GM10266 (cell line): ENCODE data around the gene PPP1R16B.

Experiments used
- DNase-seq: peaks from one replicate; pipeline ENCODE4 v3.0.0; 2012; ENCODE audit errors: extremely low spot score
- TF ChIP-seq, protein P1 (sequence below): IDR thresholded peaks from 2 replicates; pipeline ENCODE4 v1.5.1; 2012; ENCODE audit warnings: mild to moderate bottlenecking, low read depth; ENCODE audit not compliant: control insufficient read depth, insufficient read depth; ENCODE audit errors: missing control alignments

PPP1R16B gene

DNA sequence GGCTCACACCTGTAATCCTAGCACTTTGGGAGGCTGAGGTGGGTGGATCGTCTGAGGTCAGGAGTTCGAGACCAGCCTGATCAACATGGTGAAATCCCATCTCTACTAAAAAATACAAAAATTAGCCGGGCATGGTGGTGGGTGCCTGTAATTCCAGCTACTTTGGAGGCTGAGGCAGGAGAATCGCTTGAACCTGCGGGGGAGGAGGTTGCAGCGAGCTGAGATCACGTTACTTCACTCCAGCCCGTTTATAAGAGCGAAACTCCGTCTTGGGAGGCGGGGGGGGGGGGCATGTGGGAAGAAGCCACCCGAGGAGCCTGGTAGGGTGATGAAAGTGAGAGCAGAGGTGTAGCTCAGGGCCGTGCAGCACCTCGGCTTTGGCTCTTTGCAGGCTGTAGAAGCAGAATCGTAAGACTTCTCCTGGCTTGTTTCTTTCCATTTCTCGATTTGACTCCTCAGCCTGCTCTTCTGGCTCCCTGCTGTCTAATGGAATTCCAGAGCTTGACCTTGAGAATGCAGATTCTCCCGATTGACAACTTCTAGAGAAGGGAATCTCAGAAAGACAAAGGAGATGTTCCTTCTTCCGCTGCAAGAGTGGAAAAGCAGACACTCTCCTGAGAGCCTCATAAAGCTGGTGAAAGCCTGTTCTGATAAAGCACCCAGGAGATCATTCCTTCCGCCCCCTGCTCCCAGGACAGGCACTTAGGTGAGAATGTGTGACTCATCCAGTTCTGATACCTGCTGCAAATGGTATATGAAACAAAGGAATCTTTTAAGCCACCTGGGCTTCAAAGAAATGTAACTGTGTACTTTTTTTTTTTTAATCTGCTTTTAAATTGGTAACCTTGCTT is 26.0 kb upstream of the PPP1R16B start:
- DNase-seq: no peak
- TF ChIP-seq, protein P1, sequence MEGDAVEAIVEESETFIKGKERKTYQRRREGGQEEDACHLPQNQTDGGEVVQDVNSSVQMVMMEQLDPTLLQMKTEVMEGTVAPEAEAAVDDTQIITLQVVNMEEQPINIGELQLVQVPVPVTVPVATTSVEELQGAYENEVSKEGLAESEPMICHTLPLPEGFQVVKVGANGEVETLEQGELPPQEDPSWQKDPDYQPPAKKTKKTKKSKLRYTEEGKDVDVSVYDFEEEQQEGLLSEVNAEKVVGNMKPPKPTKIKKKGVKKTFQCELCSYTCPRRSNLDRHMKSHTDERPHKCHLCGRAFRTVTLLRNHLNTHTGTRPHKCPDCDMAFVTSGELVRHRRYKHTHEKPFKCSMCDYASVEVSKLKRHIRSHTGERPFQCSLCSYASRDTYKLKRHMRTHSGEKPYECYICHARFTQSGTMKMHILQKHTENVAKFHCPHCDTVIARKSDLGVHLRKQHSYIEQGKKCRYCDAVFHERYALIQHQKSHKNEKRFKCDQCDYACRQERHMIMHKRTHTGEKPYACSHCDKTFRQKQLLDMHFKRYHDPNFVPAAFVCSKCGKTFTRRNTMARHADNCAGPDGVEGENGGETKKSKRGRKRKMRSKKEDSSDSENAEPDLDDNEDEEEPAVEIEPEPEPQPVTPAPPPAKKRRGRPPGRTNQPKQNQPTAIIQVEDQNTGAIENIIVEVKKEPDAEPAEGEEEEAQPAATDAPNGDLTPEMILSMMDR: no peak

DNA sequence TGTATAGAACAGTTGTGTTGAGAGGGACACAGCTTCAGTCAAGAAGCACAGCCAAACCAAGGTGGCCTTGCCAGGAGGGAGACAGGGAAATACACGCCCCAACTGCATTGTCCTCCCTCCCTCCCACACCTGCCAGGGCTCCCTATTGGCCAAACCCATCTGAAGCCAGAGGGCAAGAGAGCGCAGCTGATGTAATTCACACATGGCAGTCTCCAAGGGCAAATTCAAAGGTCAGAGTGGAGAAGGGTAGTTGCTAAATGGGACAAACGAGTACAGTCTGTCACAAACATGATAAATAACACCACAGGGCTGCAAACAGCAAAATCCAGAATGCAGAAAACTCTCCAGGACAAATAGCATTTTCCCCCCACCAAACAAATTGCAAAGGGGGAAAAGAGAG is 23.2 kb upstream of the PPP1R16B start:
- no peak for DNase-seq

DNA sequence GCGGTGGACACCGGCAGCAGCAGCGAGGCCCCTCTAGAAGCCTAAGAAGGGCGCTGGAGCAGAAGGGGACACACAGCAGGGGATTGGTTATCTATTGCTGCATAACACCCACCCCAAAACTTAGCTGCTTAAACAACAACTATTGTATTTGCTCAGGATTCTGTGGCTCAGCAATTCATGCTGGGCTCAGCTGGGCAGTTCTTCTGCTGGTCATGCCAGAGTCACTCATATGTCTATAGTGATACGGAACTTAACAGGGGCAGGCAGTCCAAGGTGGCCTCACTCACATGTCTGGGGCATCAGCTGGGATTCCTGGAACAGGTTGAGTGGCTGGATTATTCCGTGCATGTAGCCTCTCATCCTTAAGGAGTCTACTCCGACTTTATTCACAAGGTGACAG is 17.6 kb upstream of the PPP1R16B start:
- TF ChIP-seq, protein P1: no peak

More for the DNA sequence above, 23.2 kb upstream of the PPP1R16B start:
- TF ChIP-seq, protein P1: no peak

DNA sequence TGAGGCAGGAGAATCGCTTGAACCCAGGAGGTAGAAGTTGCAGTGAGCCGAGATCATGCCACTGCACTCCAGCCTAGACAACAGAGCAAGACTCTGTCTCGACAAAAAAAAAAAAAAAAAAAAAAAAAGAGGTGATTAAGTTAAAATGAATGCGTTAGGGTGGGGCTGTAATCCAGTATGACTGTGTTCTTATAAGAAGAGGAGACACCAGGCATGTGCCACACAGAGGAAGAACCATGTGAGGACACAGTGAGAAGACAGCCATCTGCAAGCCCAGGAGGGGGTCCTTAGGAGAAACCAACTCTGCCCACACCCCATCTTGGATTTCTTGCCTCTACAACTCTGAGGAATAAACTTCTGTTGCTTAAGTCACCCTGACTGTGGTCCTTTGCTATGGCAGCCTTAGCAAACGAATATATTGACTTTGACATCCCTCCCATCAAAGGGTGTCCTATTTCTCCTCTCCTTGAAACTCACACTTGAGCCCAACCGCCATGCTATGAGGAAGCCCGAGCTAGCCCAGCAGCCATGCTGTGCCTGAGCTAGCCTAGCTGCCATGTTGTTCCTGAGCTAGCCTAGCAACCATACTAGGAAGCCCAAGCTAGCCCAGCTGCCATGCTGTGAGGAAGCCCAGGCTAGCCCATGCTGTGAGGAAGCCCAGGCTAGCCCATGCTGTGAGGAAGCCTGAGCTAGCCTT is 15.8 kb upstream of the PPP1R16B start:
- TF ChIP-seq, protein P1: no peak

More for the DNA sequence above, 17.6 kb upstream of the PPP1R16B start:
- DNase-seq: no peak

DNA sequence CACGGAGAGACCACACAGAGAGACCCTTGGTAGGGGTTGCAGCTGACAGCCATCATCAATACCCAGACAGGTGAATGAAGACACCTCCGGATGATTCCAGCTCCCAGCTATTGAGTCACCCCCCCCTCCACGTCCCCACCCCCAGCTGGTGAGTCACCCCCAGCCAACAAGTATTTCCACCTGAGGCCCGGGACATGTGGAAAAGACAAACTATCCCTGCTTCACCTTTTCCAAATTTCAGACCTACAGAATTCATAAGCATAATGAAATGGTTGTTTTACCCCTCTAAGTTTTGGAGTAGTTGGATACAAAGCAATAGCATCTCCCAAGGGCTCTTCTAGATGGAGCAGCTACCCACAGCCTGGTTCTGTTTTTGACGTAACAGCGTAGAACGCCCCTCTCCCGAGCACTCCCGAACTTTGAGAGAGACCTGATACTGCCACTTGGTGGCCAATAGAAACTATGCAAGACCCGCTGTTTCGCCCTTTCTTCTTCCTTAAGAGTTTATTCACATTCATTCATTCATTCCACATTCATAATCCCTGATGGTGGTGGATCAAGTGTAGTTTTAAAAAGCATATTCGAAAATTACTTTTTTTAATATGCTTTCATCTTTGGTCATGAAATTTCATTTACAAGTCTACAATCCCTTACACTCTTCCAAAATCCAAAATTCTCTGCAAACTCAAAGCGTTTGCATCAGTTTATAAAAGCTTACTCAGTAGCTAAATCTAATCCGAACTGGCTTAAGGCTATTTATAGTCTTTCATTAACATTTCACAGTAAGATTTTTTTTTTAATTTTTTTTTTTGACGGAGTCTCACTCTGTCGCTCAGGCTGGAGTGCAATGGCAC is 15.1 kb upstream of the PPP1R16B start:
- TF ChIP-seq, protein P1: peak; percentile 63
- DNase-seq: peak; percentile 43

More for the DNA sequence above, 15.8 kb upstream of the PPP1R16B start:
- no peak for DNase-seq

DNA sequence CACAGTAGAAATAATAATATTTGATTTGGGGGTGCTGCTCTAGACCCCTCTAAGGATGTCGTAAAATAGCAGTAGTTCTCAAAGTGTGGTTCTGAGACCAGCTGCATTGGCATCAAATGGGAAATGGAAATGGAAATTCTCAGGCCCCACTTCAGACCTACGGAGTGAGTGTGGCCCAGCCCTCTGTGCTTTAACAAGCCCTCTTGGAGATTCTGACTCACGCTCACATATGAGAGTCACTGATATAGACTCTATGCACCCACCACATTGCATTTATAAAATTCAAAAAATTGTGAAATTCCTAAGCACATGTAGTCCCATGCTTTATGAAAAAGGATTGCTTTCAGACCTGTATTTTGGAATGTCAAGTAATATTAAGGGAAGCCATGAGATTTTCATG is 14.2 kb upstream of the PPP1R16B start:
- no peak for DNase-seq
- TF ChIP-seq, protein P1: no peak
